GM12872 (cell line): ENCODE data around the gene RGS7BP.

ENCODE experiments used
- TF ChIP-seq, protein P1 (sequence below): IDR thresholded peaks from 3 replicates; pipeline ENCODE4 v1.5.1; 2011; ENCODE audit warnings: low read depth, mild to moderate bottlenecking, low read length, moderate library complexity; ENCODE audit not compliant: insufficient read depth

RGS7BP gene

DNA sequence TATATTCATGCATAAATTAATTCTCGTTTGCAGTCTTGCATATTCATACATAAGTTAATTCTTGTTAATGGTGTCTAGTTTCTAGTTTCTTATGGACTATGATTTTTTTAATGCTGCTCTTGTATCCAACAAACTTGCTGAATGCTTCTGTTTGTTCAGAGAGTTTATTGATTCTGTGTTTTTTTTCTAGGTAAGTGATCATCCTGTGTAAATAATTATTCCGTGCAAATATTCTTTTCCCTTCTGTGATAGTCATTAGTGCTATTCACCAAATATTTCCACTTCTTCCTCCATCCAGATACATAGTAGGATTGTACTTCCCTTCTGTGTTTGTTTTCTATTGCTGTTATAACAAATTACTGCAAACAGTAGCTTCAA lies 148.7 kb downstream of the RGS7BP start:
- TF ChIP-seq, protein P1, sequence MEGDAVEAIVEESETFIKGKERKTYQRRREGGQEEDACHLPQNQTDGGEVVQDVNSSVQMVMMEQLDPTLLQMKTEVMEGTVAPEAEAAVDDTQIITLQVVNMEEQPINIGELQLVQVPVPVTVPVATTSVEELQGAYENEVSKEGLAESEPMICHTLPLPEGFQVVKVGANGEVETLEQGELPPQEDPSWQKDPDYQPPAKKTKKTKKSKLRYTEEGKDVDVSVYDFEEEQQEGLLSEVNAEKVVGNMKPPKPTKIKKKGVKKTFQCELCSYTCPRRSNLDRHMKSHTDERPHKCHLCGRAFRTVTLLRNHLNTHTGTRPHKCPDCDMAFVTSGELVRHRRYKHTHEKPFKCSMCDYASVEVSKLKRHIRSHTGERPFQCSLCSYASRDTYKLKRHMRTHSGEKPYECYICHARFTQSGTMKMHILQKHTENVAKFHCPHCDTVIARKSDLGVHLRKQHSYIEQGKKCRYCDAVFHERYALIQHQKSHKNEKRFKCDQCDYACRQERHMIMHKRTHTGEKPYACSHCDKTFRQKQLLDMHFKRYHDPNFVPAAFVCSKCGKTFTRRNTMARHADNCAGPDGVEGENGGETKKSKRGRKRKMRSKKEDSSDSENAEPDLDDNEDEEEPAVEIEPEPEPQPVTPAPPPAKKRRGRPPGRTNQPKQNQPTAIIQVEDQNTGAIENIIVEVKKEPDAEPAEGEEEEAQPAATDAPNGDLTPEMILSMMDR = no peak

DNA sequence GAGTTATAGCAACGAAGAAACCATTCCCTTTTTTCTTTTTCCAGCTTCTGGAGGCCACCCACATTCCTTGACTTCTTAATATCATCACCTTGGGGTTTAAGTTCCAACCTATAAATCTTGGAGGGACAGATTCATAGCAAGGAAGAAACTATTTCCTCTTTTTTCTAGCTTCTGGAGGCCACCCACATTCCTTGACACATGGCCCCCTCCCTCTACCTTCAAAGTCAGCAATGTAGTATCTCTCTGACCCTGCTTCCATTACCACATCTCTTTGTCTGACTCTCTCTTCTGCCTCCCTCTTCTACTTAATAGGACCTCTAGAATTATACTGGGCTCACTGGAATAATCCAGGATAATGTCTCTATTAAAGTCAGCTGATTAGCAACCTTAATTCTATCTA lies 149.8 kb downstream of the RGS7BP start:
- TF ChIP-seq, protein P1 = no peak

DNA sequence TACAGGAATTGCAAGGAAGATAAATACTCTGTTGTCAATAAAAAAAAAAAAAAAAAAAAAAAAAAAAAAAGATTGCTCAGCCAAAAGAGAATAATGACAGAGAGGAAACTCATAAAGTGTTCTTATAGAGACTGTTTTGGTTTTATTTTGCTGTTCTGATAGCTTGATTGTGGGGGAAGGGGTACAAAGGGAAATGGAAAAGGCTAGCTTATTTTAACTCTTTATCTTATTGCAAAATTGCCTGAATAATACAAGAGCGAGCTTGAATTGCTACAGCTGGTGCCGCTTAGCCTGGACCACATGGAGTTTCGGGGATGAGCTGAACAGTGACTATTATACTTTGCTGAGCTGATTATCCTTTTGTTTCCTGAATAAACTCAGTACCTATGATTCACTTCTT lies 153.5 kb downstream of the RGS7BP start:
- TF ChIP-seq, protein P1 = no peak
